ENCODE data around the gene DMXL1.

GRCh38 chr5:119083679-119084078 is 12.8 kb downstream of the DMXL1 start:
- TF ChIP-seq CTCF (IDR thresholded peaks at IDR 0.05; ENCODE audit: low read depth, low read length): no peak
- no peak for TF ChIP-seq EZH2phosphoT487 (IDR thresholded peaks at IDR 0.05; ENCODE audit: low read depth)

All from OCI-LY3 (cell line).